GM23338 (cell line): ENCODE data around the gene PSKH1.
"Not testable (repeated sequence)": the region's sequence is repeated elsewhere in the genome, so short reads cannot be mapped to it uniquely, and the experiment has no call there.

Source experiments
- CTCF ChIP-seq, 2 experiments: fragments of 200-600 bp in 1 of 2; sonication (generic) in 1 of 2; conservative IDR thresholded peaks; 2 replicates each; pipeline versions ENCODE4 v1.5.1 to v1.6.1; 2016 to 2017; ENCODE audit warnings: antibody characterized with exemption in 2 of 2, low read depth in 2 of 2, mild to moderate bottlenecking in 2 of 2, moderate library complexity in 1 of 2
- EZH2phosphoT487 ChIP-seq: fragments of 200-600 bp; sonication (generic); IDR thresholded peaks from one replicate; pipeline ENCODE4 v1.8.1; 2018; ENCODE audit warnings: antibody characterized with exemption; ENCODE audit not compliant: unreplicated experiment
- POLR2AphosphoS5 ChIP-seq: IDR thresholded peaks from 2 replicates; pipeline ENCODE4 v1.6.1; 2016; ENCODE audit warnings: antibody characterized with exemption, low read depth

GRCh38 chr16:67972285-67972684 is 79.2 kb downstream of the PSKH1 start:
- not testable (repeated sequence) for TF ChIP-seq POLR2AphosphoS5; CTCF (conservative IDR thresholded peaks at IDR 0.05; ENCODE audit: low read depth in 2 of 2); EZH2phosphoT487
